Right atrium auricular region (tissue), 2 donors: Measurements from ENCODE around the gene SLC1A7. TPM values are rescaled to one million over a fixed set of nuclear protein-coding genes. Genes with fewer than 3 reads are reported as not detected.

Source experiments
- DNase-seq: peaks from one replicate; pipeline ENCODE4 v3.0.0-alpha.2; 2019; ENCODE audit warnings: low spot score
- H3K27ac ChIP-seq, 2 donors: fragments of 200-600 bp; sonication (generic); 1 replicate in 1 of 2; 2 replicates in 1 of 2; pipeline ENCODE4 v1.5.1; 2016 to 2019
- H3K27me3 ChIP-seq, 2 donors: fragments of 200-600 bp; sonication (generic); one replicate each; pipeline versions ENCODE4 v1.5.1 to v1.6.0; 2017 to 2019
- H3K36me3 ChIP-seq: fragments of 200-600 bp; sonication (generic); one replicate; pipeline ENCODE4 v1.5.1; 2016
- H3K4me1 ChIP-seq, 2 donors: fragments of 200-600 bp; sonication (generic); one replicate each; pipeline versions ENCODE4 v1.5.1 to v1.6.0; 2017 to 2019
- H3K4me3 ChIP-seq, 2 donors: fragments of 200-600 bp; sonication (generic); 1 replicate in 1 of 2; 2 replicates in 1 of 2; pipeline ENCODE4 v1.5.1; 2017 to 2019; ENCODE audit warnings: mild to moderate bottlenecking in 1 of 2, moderate library complexity in 1 of 2
- H3K9me3 ChIP-seq, 2 donors: fragments of 200-600 bp; sonication (generic); one replicate each; pipeline ENCODE4 v1.5.1; 2019
- total RNA-seq, 2 donors: library from RNA; depleted of rRNA; stranded (reverse); fragments of >200 nt; gene quantifications; one replicate each; pipeline ENCODE4 v1.1.0, GENCODE V29; 2016
- TF ChIP-seq, protein P1 (sequence below), 2 donors: fragments of 200-600 bp; sonication (generic); IDR thresholded peaks; one replicate each; pipeline ENCODE4 v1.5.1; 2019; ENCODE audit warnings: antibody characterized with exemption in 2 of 2

Gene SLC1A7
- total RNA-seq, 2 donors from 2014 or later, result 0.56 to 0.71 TPM

DNA sequence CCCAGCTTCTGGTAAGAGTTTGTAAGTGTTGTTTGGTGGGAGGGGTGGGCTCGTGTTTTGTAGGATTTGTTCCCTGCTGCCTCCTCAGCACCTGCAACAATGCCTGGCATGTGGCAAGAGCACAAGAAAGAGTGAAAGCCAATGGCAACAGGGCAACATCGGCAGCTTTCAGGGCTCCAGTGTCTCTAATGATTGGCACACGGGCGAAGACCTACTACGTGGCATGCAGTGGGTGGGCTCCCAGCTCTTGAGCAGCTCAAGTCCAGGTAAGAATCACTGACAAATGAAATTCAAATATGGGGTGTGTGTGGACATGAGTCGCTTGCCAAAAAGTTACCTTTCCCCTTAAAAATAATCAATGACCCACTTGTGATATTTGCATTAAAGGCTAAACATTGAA lies 23.9 kb upstream of the SLC1A7 start:
- no peak overlapping the region for H3K4me3 ChIP-seq
- DNase-seq, result no peak
- H3K27ac ChIP-seq, result no peak overlapping the region
- H3K4me1 ChIP-seq, result no peaks in the 10 kb centered on the region
- H3K9me3 ChIP-seq, result no peaks in the 10 kb centered on the region
- H3K36me3 ChIP-seq, result no peaks in the 10 kb centered on the region
- H3K27me3 ChIP-seq, result no peaks in the 10 kb centered on the region
- TF ChIP-seq, protein P1, sequence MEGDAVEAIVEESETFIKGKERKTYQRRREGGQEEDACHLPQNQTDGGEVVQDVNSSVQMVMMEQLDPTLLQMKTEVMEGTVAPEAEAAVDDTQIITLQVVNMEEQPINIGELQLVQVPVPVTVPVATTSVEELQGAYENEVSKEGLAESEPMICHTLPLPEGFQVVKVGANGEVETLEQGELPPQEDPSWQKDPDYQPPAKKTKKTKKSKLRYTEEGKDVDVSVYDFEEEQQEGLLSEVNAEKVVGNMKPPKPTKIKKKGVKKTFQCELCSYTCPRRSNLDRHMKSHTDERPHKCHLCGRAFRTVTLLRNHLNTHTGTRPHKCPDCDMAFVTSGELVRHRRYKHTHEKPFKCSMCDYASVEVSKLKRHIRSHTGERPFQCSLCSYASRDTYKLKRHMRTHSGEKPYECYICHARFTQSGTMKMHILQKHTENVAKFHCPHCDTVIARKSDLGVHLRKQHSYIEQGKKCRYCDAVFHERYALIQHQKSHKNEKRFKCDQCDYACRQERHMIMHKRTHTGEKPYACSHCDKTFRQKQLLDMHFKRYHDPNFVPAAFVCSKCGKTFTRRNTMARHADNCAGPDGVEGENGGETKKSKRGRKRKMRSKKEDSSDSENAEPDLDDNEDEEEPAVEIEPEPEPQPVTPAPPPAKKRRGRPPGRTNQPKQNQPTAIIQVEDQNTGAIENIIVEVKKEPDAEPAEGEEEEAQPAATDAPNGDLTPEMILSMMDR (IDR thresholded peaks at IDR 0.05), result no peak

DNA sequence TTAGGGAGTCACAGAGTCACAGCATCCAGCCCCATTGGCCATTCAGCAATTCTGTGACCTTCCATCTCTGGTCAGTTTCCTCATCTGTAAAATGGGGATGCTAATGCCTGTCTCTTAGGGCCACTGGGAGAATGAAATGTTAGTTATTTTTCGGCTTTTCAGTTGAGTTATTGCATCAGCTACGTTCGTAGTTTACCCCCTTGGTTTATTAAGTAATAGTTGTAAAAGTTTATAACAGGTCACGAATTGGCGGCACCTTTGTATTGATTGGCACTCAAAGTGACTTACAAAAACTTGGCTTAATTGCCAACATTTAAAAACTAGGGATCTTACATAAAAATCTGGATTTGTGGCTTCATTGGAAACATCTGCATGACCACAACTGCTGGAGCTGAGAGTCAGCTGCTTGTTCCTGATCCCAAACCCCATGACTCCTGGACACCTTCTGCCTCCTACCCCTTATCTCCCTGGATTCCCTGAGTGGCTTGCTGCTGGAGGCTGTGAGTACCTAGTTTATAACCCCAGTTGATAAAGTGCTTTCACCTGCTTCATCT lies 23.0 kb upstream of the SLC1A7 start:
- TF ChIP-seq, protein P1 (IDR thresholded peaks at IDR 0.05), result no peak
- DNase-seq, result no peak
- Histone ChIP-seq H3K36me3 (no peaks in the 10 kb centered on the region), H3K4me3 (no peak overlapping the region), H3K27ac (no peak overlapping the region), H3K27me3 (no peaks in the 10 kb centered on the region), H3K4me1 (no peaks in the 10 kb centered on the region), H3K9me3 (no peaks in the 10 kb centered on the region)

DNA sequence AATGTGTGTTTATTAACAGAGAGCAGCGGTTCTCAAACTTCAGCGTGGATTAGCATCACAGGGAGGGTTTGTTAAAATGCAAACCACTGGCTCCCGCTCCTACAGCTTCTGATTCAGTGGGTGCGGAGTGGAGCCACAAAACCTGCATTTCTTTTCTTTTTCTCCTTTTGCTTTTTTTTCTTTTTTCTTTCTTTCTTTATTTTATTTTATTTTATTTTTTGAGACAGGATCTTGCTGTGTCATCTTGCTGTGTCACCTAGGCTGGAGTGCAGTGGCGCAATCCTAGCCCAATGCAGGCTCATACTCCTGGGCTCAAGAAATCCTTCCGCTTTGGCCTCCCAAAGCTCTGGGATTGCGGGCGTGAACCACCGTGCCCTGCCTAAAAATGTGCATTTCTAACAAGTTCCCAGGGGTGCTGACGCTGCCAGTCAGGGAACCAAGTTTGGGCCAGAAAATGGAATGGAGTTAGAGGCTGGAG lies 20.9 kb upstream of the SLC1A7 start:
- TF ChIP-seq, protein P1 (IDR thresholded peaks at IDR 0.05), result no peak
- Histone ChIP-seq H3K27me3 (no peaks in the 10 kb centered on the region), H3K27ac (no peak overlapping the region), H3K4me3 (no peak overlapping the region), H3K4me1 (no peaks in the 10 kb centered on the region), H3K9me3 (no peaks in the 10 kb centered on the region), H3K36me3 (no peaks in the 10 kb centered on the region)
- DNase-seq, result no peak

DNA sequence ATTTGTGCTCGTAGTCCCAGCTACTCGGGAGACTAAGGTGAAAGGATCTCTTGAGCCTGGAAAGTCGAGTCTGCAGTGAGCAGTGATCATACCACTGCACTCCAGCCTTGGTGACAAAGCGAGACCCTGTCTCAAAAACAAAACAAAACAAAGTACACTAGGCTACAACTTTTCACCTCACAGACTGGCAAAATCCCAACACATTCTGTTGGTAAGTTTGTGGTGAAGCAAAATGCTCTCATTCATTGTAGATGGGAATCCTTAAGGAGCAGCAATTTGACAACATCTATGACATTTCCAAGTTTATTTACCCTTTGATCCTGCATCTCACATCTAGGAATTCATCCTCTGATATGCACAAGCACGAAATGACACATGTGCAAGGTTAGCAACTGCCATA lies 20.2 kb upstream of the SLC1A7 start:
- no peak for DNase-seq
- H3K4me1 ChIP-seq, result no peaks in the 10 kb centered on the region
- TF ChIP-seq, protein P1 (IDR thresholded peaks at IDR 0.05), result no peak
- no peaks in the 10 kb centered on the region for H3K27me3 ChIP-seq
- no peak overlapping the region for H3K4me3 ChIP-seq
- H3K36me3 ChIP-seq, result no peaks in the 10 kb centered on the region
- no peak overlapping the region for H3K27ac ChIP-seq
- no peaks in the 10 kb centered on the region for H3K9me3 ChIP-seq

DNA sequence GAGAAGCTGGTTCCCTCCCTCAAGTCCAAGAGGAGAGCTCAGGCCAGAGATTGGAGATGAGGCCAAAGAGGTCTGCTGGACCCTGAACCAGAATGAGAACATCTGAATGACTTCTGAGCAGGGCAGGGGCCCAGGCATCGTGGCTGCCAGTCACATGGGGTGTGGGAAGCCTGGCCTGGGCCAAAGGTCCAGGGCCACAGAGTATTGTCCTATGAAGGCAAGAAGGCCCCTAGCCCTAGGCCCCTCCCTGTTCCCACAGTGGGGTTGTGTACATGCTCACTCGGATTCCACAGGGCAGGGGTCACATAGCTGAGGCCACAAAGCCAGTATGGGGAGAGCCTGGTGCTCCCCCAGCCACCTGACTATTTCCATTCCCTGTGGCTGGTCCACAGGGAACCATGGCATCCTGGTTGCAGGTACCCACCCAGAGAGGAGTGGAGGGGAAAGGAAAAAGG lies 18.5 kb upstream of the SLC1A7 start:
- Histone ChIP-seq H3K9me3 (no peaks in the 10 kb centered on the region), H3K4me1 (no peaks in the 10 kb centered on the region), H3K27ac (no peak overlapping the region), H3K27me3 (no peaks in the 10 kb centered on the region), H3K4me3 (no peak overlapping the region), H3K36me3 (no peaks in the 10 kb centered on the region)
- DNase-seq, result no peak
- TF ChIP-seq, protein P1 (IDR thresholded peaks at IDR 0.05), result no peak

DNA sequence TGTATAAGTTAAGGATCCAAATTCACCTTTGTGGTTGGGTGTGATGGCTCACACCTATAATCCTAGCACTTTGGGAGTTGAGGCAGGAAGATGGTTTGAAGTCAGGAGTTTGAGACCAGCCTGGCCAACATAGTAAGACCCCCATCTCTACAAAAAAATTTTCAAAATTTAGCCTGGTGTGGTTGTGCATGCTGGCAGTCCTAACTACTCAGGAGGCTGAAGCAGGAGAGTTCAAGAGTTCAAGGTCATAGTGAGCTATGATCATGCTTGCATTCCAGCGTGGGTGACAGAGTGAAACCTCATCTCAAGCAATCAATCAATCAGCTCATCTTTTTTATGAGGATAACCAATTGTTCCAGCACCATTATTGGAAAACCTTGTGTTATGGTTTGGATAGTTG lies 16.5 kb upstream of the SLC1A7 start:
- Histone ChIP-seq H3K27me3 (no peaks in the 10 kb centered on the region), H3K9me3 (no peaks in the 10 kb centered on the region), H3K4me3 (no peak overlapping the region), H3K36me3 (no peaks in the 10 kb centered on the region), H3K4me1 (no peaks in the 10 kb centered on the region), H3K27ac (no peak overlapping the region)
- DNase-seq, result no peak
- TF ChIP-seq, protein P1 (IDR thresholded peaks at IDR 0.05), result no peak
